ENCODE data around the gene ZNF235. TPM values are rescaled to one million over a fixed set of nuclear protein-coding genes. Genes with fewer than 3 reads are reported as not detected.
A peak's percentile ranks its signal among the peaks of the same experiment; 100 is the strongest.

The ZNF235 gene
- total RNA-seq, 3 donors from 2014 or later (not counting 1 experiment from before 2014, with no cell fraction given), result 6.7 to 11.6 (median 8.1) TPM

GRCh38 chr19:44313231-44313630 lies 8.4 kb upstream of the ZNF235 start:
- peaks cover 10% of the 10 kb centered on the region for H3K9me3 ChIP-seq (ENCODE audit: control insufficient read depth, insufficient read depth, low read length)
- H3K27ac ChIP-seq (ENCODE audit: low read length), result no peak overlapping the region
- Mint-ChIP-seq H3K27me3 (ENCODE audit: low read depth in 2 of 2) (peaks cover 25 to 34% of the 10 kb centered on the region in 2 donors), H3K9me3 (peaks cover 3% of the 10 kb centered on the region in 2 donors), H3K27ac (no peak overlapping the region), H3K36me3 (no peaks in the 10 kb centered on the region), H3K4me3 (no peak overlapping the region), H3K4me1 (no peaks in the 10 kb centered on the region)
- intact Hi-C loops (cut with micrococcal nuclease), result no loop called here
- H3K4me3 ChIP-seq (ENCODE audit: low read length), result no peak overlapping the region
- ATAC-seq (no peak), DNase-seq (no peak)
- no peaks in the 10 kb centered on the region for H3K4me1 ChIP-seq (ENCODE audit: control insufficient read depth, insufficient read depth, low read length)
- no peaks in the 10 kb centered on the region for H3K27me3 ChIP-seq (ENCODE audit: control insufficient read depth, insufficient read depth, low read length)
- WGBS (ENCODE audit: insufficient coverage), result 90% methylated on average over 1 of the region's 1 CpG
- no peaks in the 10 kb centered on the region for H3K36me3 ChIP-seq (ENCODE audit: control insufficient read depth, insufficient read depth, low read length)
- TF ChIP-seq CTCF (IDR thresholded peaks at IDR 0.05), result no peak

- peaks cover 17 to 18% of the 10 kb centered on the region in 2 donors for H3K4me1 Mint-ChIP-seq
Observed at GRCh38 chr19:44308011-44308410, 3.2 kb upstream of the ZNF235 start.

GRCh38 chr19:44306283-44306682 lies 1.5 kb upstream of the ZNF235 start:
- Histone ChIP-seq H3K4me3 (ENCODE audit: low read length) (no peak overlapping the region), H3K9me3 (ENCODE audit: control insufficient read depth, insufficient read depth, low read length) (no peaks in the 10 kb centered on the region), H3K36me3 (ENCODE audit: control insufficient read depth, insufficient read depth, low read length) (peaks cover 4% of the 10 kb centered on the region), H3K4me1 (ENCODE audit: control insufficient read depth, insufficient read depth, low read length) (peaks cover 5% of the 10 kb centered on the region), H3K27ac (ENCODE audit: low read length) (no peak overlapping the region), H3K27me3 (ENCODE audit: control insufficient read depth, insufficient read depth, low read length) (no peaks in the 10 kb centered on the region)
- ATAC-seq (no peak), DNase-seq (no peak)
- no peak for TF ChIP-seq CTCF (IDR thresholded peaks at IDR 0.05)
- H3K9me3 Mint-ChIP-seq, result peaks cover 2% of the 10 kb centered on the region in 2 donors
- peaks cover 11 to 15% of the 10 kb centered on the region in 2 donors for H3K27me3 Mint-ChIP-seq (ENCODE audit: low read depth in 2 of 2)
- 90% methylated on average over 14 of the region's 15 CpGs for WGBS (ENCODE audit: insufficient coverage)
- peaks cover 17 to 18% of the 10 kb centered on the region in 2 donors for H3K4me1 Mint-ChIP-seq
- H3K4me3 Mint-ChIP-seq, result no peak overlapping the region
- H3K36me3 Mint-ChIP-seq, result no peaks in the 10 kb centered on the region
- intact Hi-C loops (cut with micrococcal nuclease), result no loop called here
- no peak overlapping the region for H3K27ac Mint-ChIP-seq

More at GRCh38 chr19:44308011-44308410, 3.2 kb upstream of the ZNF235 start:
- Mint-ChIP-seq H3K27me3 (ENCODE audit: low read depth in 2 of 2) (peaks cover 11 to 18% of the 10 kb centered on the region in 2 donors), H3K4me3 (no peak overlapping the region), H3K36me3 (no peaks in the 10 kb centered on the region), H3K27ac (no peak overlapping the region), H3K9me3 (peaks cover 2 to 4% of the 10 kb centered on the region in 2 donors)
- Histone ChIP-seq H3K4me3 (ENCODE audit: low read length) (no peak overlapping the region), H3K9me3 (ENCODE audit: control insufficient read depth, insufficient read depth, low read length) (peaks cover 3% of the 10 kb centered on the region), H3K4me1 (ENCODE audit: control insufficient read depth, insufficient read depth, low read length) (peaks cover 5% of the 10 kb centered on the region), H3K27me3 (ENCODE audit: control insufficient read depth, insufficient read depth, low read length) (no peaks in the 10 kb centered on the region), H3K36me3 (ENCODE audit: control insufficient read depth, insufficient read depth, low read length) (no peaks in the 10 kb centered on the region), H3K27ac (ENCODE audit: low read length) (no peak overlapping the region)
- DNase-seq (no peak), ATAC-seq (no peak)
- intact Hi-C loops (cut with micrococcal nuclease), result no loop called here
- no peak for TF ChIP-seq CTCF (IDR thresholded peaks at IDR 0.05)
- 90% methylated on average over 2 of the region's 3 CpGs for WGBS (ENCODE audit: insufficient coverage)

GRCh38 chr19:44305457-44305856 lies 632 bp upstream of the ZNF235 start:
- Histone ChIP-seq H3K9me3 (ENCODE audit: control insufficient read depth, insufficient read depth, low read length) (no peaks in the 10 kb centered on the region), H3K27ac (ENCODE audit: low read length) (no peak overlapping the region), H3K36me3 (ENCODE audit: control insufficient read depth, insufficient read depth, low read length) (peaks cover 6% of the 10 kb centered on the region), H3K4me1 (ENCODE audit: control insufficient read depth, insufficient read depth, low read length) (peaks cover 5% of the 10 kb centered on the region), H3K27me3 (ENCODE audit: control insufficient read depth, insufficient read depth, low read length) (no peaks in the 10 kb centered on the region), H3K4me3 (ENCODE audit: low read length) (no peak overlapping the region)
- 88% methylated on average over 4 of the region's 4 CpGs for WGBS (ENCODE audit: insufficient coverage)
- Mint-ChIP-seq H3K27me3 (ENCODE audit: low read depth in 2 of 2) (peaks cover 11 to 15% of the 10 kb centered on the region in 2 donors), H3K4me3 (peak overlapping the region; percentile 94), H3K36me3 (no peaks in the 10 kb centered on the region), H3K27ac (peak overlapping the region in 1 of 2 donors; percentile 74), H3K4me1 (peaks cover 17 to 18% of the 10 kb centered on the region in 2 donors), H3K9me3 (peaks cover 2% of the 10 kb centered on the region in 2 donors)
- intact Hi-C loops (cut with micrococcal nuclease), result no loop called here
- no peak for TF ChIP-seq CTCF (IDR thresholded peaks at IDR 0.05)
- peak in 1 of 2 donors; percentile 2 for DNase-seq
- no peak for ATAC-seq

Measured in natural killer cell (primary cell).